IMR-90 (cell line): ENCODE results near the gene SH3TC1. TPM values are rescaled to one million over a fixed set of nuclear protein-coding genes. Genes with fewer than 3 reads are reported as not detected.

Source experiments
- ATAC-seq: fragments of 200-7000 bp; cut with Tn5 transposase; 2 replicates; pipeline ENCODE4 v1.9.1; 2020; ENCODE audit warnings: low read depth, mild to moderate bottlenecking, moderate library complexity
- BruUV-seq: library from RNA; stranded (reverse); fragments of 400-500 nt; replicated peaks from 2 replicates; lab custom pipeline; 2021; lab: Mats Ljungman, UMichigan
- CTCF ChIA-PET: fragments of 300-600 bp; formaldehyde crosslinking; extraction: SDS; loops from one replicate; lab custom pipeline; 2021; ENCODE audit warnings: antibody characterized with exemption; lab: Yijun Ruan, JAX
- POLR2A ChIA-PET: fragments of 300-600 bp; sonication (Branson Sonifier 250); formaldehyde crosslinking; loops from one replicate; lab custom pipeline; 2022; ENCODE audit warnings: antibody characterized with exemption; ENCODE audit not compliant: unreplicated experiment; lab: Charles Lee
- DNase-seq: peaks from one replicate; pipeline ENCODE4 v3.0.0; 2013
- H2AFZ ChIP-seq: replicated peaks from 2 replicates; pipeline ENCODE3; 2013; ENCODE audit warnings: low read length, mild to moderate bottlenecking; ENCODE audit not compliant: poor library complexity
- H2AK5ac ChIP-seq: 2 replicates; pipeline ENCODE4 v1.6.1; 2013; ENCODE audit warnings: low read depth, low read length, inconsistent platforms
- H2AK9ac ChIP-seq: replicated peaks from 2 replicates; pipeline ENCODE3; 2013; ENCODE audit warnings: mild to moderate bottlenecking, low read depth, low read length, moderate library complexity; ENCODE audit not compliant: poor library complexity
- H2BK120ac ChIP-seq: 2 replicates; pipeline ENCODE4 v1.6.1; 2013; ENCODE audit warnings: low read depth, low read length, inconsistent platforms
- H2BK15ac ChIP-seq: 3 replicates; pipeline ENCODE4 v1.6.1; 2013; ENCODE audit warnings: low read depth, low read length, inconsistent platforms
- H2BK20ac ChIP-seq: 2 replicates; pipeline ENCODE4 v1.6.1; 2013; ENCODE audit warnings: low read depth, mild to moderate bottlenecking, inconsistent platforms, low read length, moderate library complexity
- H2BK5ac ChIP-seq: 2 replicates; pipeline ENCODE4 v1.6.1; 2013; ENCODE audit warnings: mild to moderate bottlenecking, low read depth, low read length, inconsistent platforms; ENCODE audit not compliant: poor library complexity, severe bottlenecking
- H3K14ac ChIP-seq: replicated peaks from 2 replicates; pipeline ENCODE4 v1.6.1; 2013; ENCODE audit warnings: low read depth, low read length, inconsistent platforms
- H3K18ac ChIP-seq: 2 replicates; pipeline ENCODE4 v1.6.1; 2013; ENCODE audit warnings: low read depth, low read length, control low read depth
- H3K23ac ChIP-seq: 2 replicates; pipeline ENCODE4 v1.6.1; 2013; ENCODE audit warnings: low read depth, low read length, inconsistent platforms
- H3K27ac ChIP-seq: 2 replicates; pipeline ENCODE4 v1.5.1; 2013; ENCODE audit warnings: mild to moderate bottlenecking, control low read depth, low read length; ENCODE audit not compliant: insufficient read depth
- H3K27me3 ChIP-seq: 2 replicates; pipeline ENCODE4 v1.6.1; 2013; ENCODE audit warnings: low read length; ENCODE audit not compliant: control insufficient read depth, insufficient read depth
- H3K36me3 ChIP-seq: 2 replicates; pipeline ENCODE4 v1.6.1; 2013; ENCODE audit warnings: low read length, mixed read lengths; ENCODE audit not compliant: control insufficient read depth, insufficient read depth
- H3K4ac ChIP-seq: 2 replicates; pipeline ENCODE4 v1.6.1; 2013; ENCODE audit warnings: low read depth, low read length, inconsistent platforms
- H3K4me1 ChIP-seq: 2 replicates; pipeline ENCODE4 v1.6.1; 2013; ENCODE audit warnings: low read length, mixed read lengths; ENCODE audit not compliant: control insufficient read depth, insufficient read depth
- H3K4me2 ChIP-seq: 2 replicates; pipeline ENCODE4 v1.6.1; 2013; ENCODE audit warnings: low read depth, mild to moderate bottlenecking, control low read depth, low read length, moderate library complexity
- H3K4me3 ChIP-seq: 2 replicates; pipeline ENCODE4 v1.5.1; 2013; ENCODE audit warnings: low read depth, mild to moderate bottlenecking, control low read depth, low read length, moderate library complexity; ENCODE audit not compliant: insufficient read depth
- H3K56ac ChIP-seq: 2 replicates; pipeline ENCODE4 v1.6.1; 2013; ENCODE audit warnings: low read length, inconsistent platforms; ENCODE audit not compliant: insufficient read depth; ENCODE audit errors: extremely low read depth
- H3K79me1 ChIP-seq, 2 experiments: 2 replicates each; pipeline ENCODE4 v1.6.1; 2013; ENCODE audit warnings: low read length in 2 of 2, inconsistent platforms in 1 of 2, low read depth in 1 of 2
- H3K9ac ChIP-seq: 2 replicates; pipeline ENCODE4 v1.6.1; 2013; ENCODE audit warnings: low read depth, low read length, control low read depth
- H3K9me1 ChIP-seq: 2 replicates; pipeline ENCODE4 v1.6.1; 2013; ENCODE audit warnings: low read length, inconsistent platforms; ENCODE audit not compliant: insufficient read depth
- H3K9me3 ChIP-seq: 2 replicates; pipeline ENCODE4 v1.6.1; 2013; ENCODE audit warnings: low read length; ENCODE audit not compliant: control insufficient read depth, insufficient read depth
- H4K20me1 ChIP-seq: 2 replicates; pipeline ENCODE4 v1.6.1; 2013; ENCODE audit warnings: low read length, inconsistent platforms; ENCODE audit not compliant: insufficient read depth
- H4K5ac ChIP-seq: 2 replicates; pipeline ENCODE4 v1.6.1; 2013; ENCODE audit warnings: mild to moderate bottlenecking, low read depth, low read length, control low read depth
- H4K8ac ChIP-seq, 2 experiments: 2 replicates each; pipeline ENCODE4 v1.6.1; 2013; ENCODE audit warnings: low read depth in 2 of 2, low read length in 2 of 2, control low read depth in 1 of 2, inconsistent platforms in 1 of 2
- H4K91ac ChIP-seq: 2 replicates; pipeline ENCODE4 v1.6.1; 2013; ENCODE audit warnings: low read depth, low read length, inconsistent platforms; ENCODE audit not compliant: insufficient read depth
- BHLHE40 ChIP-seq: fragments of 150-350 bp; IDR thresholded peaks from 2 replicates; pipeline ENCODE4 v1.6.1; 2016; ENCODE audit warnings: mild to moderate bottlenecking, low read depth, low read length
- CEBPB ChIP-seq: IDR thresholded peaks from 2 replicates; pipeline ENCODE4 v1.6.1; 2012; ENCODE audit warnings: low read depth, low read length, improper control_type of control experiment
- FOS ChIP-seq: fragments of 150-350 bp; IDR thresholded peaks from 2 replicates; pipeline ENCODE4 v1.6.1; 2016; ENCODE audit warnings: low read depth, low read length
- MAFK ChIP-seq: IDR thresholded peaks from 2 replicates; pipeline ENCODE4 v1.6.1; 2012; ENCODE audit warnings: low read depth, low read length, improper control_type of control experiment
- MAZ ChIP-seq: IDR thresholded peaks from 2 replicates; pipeline ENCODE4 v1.6.1; 2012; ENCODE audit warnings: low read depth, mild to moderate bottlenecking, low read length, improper control_type of control experiment, moderate library complexity, borderline replicate concordance
- NFE2L2 ChIP-seq: fragments of 150-350 bp; IDR thresholded peaks from 2 replicates; pipeline ENCODE4 v1.6.1; 2016; ENCODE audit warnings: low read depth, mild to moderate bottlenecking, low read length
- RAD21 ChIP-seq: IDR thresholded peaks from 2 replicates; pipeline ENCODE4 v1.6.1; 2012; ENCODE audit warnings: low read length, improper control_type of control experiment
- RCOR1 ChIP-seq: IDR thresholded peaks from 2 replicates; pipeline ENCODE4 v1.6.1; 2012; ENCODE audit warnings: mild to moderate bottlenecking, low read length, improper control_type of control experiment; ENCODE audit not compliant: insufficient replicate concordance
- RFX5 ChIP-seq: IDR thresholded peaks from 2 replicates; pipeline ENCODE4 v1.8.0; 2012; ENCODE audit warnings: low read depth, mild to moderate bottlenecking, low read length, moderate library complexity
- SMC3 ChIP-seq: fragments of 150-350 bp; IDR thresholded peaks from 2 replicates; pipeline ENCODE4 v1.6.1; 2016; ENCODE audit warnings: low read depth, mild to moderate bottlenecking, antibody characterized with exemption, low read length, moderate library complexity
- WGBS, 2 experiments: methylation state at CpG; one replicate each; pipeline versions ENCODE4 v1.1.5 to v1.1.7; 2013; ENCODE audit warnings: missing lambda C conversion rate in 2 of 2; ENCODE audit not compliant: insufficient read length in 1 of 2; ENCODE audit errors: extremely low coverage in 2 of 2; 5-methylcytosine and 5-hydroxymethylcytosine counted together
- dilution Hi-C: fragments of 300-500 bp; cut with HindIII; formaldehyde crosslinking; loops from one replicate; pipeline ENCODE4 v1.14.3; 2018; ENCODE audit warnings: low sequenced_read_pairs; ENCODE audit not compliant: unreplicated experiment
- in situ Hi-C: fragments of 300-500 bp; cut with MboI; formaldehyde crosslinking; loops from 3 replicates; pipeline ENCODE4 v1.14.3; 2019; ENCODE audit warnings: low sequenced_read_pairs, inconsistent platforms, mixed read lengths
- intact Hi-C: fragments of 100-400 bp; cut with micrococcal nuclease; formaldehyde crosslinking; loops from 2 replicates; pipeline ENCODE4 v1.10.0; 2022
- polyA plus RNA-seq, 3 experiments: library from polyadenylated mRNA; depleted of rRNA; stranded (reverse); fragments of >200 nt; gene quantifications; 2 replicates each; pipeline ENCODE4 v1.2.3, GENCODE V29; 2012; ENCODE audit warnings: low replicate concordance in 1 of 3
- total RNA-seq: library from RNA; depleted of rRNA; stranded (reverse); fragments of >200 nt; gene quantifications from 2 replicates; pipeline ENCODE4 v1.2.3, GENCODE V29; 2012
- TF ChIP-seq, protein P1 (sequence below): fragments of 150-350 bp; IDR thresholded peaks from 2 replicates; pipeline ENCODE4 v1.6.1; 2016; ENCODE audit warnings: low read depth, mild to moderate bottlenecking, low read length, moderate library complexity, borderline replicate concordance
- TF ChIP-seq, protein P2 (sequence below): conservative IDR thresholded peaks from 2 replicates; pipeline ENCODE4 v1.5.1; 2012; ENCODE audit warnings: mild to moderate bottlenecking, low read depth, low read length, improper control_type of control experiment

Gene SH3TC1
- total and polyA plus RNA-seq, 2 of the 4 experiments (the other 2 are of a cell fraction), result 1.6 to 2.2 TPM

DNA sequence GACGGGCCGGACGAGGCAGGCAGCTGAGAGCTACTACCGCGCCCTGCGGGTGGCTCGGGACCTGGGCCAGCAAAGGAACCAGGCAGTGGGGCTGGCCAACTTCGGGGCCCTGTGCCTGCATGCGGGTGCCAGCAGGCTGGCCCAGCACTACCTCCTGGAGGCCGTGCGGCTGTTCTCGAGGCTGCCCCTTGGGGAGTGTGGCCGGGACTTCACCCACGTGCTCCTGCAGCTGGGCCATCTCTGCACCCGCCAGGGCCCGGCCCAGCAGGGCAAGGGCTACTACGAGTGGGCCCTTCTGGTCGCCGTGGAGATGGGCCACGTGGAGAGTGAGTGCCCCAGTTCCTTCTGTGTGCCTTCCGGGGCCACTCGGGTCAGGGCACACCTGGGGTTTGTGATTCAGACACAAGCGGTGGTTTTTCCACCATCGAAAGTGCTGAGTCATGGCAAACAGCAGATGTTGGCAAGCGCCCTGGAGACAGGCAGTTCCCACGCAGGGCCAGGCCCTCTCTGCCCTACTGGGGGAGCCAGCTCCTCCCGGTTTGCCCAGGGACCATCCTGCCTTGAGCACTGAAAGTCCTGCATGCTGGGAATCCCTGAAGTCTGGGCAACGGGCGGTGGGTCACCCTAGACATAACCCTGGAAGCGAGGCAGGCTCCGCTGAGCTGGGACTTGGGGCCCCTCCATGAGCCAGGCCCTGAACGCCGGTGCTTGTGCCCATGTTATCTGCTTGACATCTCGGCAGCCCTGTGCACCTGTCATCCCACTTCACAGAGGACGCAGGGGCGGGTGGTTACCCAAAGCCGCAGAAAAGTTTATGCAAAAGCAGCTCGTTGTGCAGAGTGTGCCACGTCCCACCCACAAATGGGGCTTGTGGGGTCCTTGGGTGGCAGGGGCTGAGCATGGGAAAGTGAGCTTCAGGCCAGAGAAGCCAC, 29.5 kb downstream of the SH3TC1 start (continued):
- TF ChIP-seq, protein P1, sequence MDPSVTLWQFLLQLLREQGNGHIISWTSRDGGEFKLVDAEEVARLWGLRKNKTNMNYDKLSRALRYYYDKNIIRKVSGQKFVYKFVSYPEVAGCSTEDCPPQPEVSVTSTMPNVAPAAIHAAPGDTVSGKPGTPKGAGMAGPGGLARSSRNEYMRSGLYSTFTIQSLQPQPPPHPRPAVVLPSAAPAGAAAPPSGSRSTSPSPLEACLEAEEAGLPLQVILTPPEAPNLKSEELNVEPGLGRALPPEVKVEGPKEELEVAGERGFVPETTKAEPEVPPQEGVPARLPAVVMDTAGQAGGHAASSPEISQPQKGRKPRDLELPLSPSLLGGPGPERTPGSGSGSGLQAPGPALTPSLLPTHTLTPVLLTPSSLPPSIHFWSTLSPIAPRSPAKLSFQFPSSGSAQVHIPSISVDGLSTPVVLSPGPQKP, result no peak

DNA sequence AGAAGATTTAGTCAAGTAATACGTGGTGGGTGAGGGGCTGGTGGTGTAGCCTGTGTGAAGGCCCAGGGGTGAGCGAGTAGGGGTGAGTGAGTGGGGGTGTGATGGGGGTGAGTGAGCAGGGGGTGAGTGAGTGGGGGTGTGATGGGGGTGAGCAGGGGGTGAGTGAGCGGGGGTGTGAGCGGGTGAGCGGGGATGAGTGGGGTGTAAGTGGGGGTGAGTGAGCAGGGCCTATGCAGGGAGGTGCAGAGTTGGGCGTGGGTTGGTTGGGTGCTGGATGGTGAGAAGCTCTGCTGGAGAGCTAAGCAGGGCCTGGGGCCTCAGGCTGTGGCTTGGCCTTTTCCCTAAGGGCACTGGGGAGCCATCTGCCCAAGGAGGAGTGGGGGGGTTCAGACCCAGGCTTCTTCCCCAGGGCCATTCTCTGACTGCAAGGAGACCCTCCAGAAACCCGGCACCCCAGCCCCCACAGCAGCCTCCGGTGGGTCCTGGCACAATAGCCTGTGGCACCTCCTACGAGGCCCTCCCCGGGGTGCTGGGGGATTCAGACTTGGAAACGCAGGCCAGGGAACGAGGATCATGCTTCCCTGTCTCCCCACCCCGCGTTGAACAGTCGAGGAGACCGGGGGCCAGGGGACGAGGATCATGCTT, 30.4 kb downstream of the SH3TC1 start:
- no peaks in the 10 kb centered on the region for H3K9me3 ChIP-seq
- H3K14ac ChIP-seq, result no peak overlapping the region
- ATAC-seq, result no peak
- H2AFZ ChIP-seq, result no peak overlapping the region
- H3K27me3 ChIP-seq, result peaks cover 3% of the 10 kb centered on the region; the same call in 1 of the 2 replicates
- peak overlapping the region; percentile 52; the same call in 1 of the 2 replicates for H2BK120ac ChIP-seq
- H3K36me3 ChIP-seq, result no peaks in the 10 kb centered on the region
- H3K79me1 ChIP-seq, result no peaks in the 10 kb centered on the region
- H3K56ac ChIP-seq, result no peak overlapping the region
- WGBS, 2 experiments, result no CpG with 5 or more reads among the region's 17 CpGs
- H4K20me1 ChIP-seq, result no peaks in the 10 kb centered on the region; the same call in 1 of the 2 replicates
- no peak overlapping the region for H3K4ac ChIP-seq
- H2AK5ac ChIP-seq, result no peak overlapping the region
- no peak overlapping the region for H2BK5ac ChIP-seq
- dilution Hi-C loops, result no loop called here
- H4K5ac ChIP-seq, result no peak overlapping the region
- H3K4me3 ChIP-seq, result no peak overlapping the region
- no peak overlapping the region for H4K91ac ChIP-seq
- no peak overlapping the region for H3K23ac ChIP-seq
- no peak overlapping the region for H2BK15ac ChIP-seq
- no peak overlapping the region for H3K9ac ChIP-seq
- H4K8ac ChIP-seq, result no peak overlapping the region
- no TSS peak for BruUV-seq
- H3K18ac ChIP-seq, result no peak overlapping the region
- H3K4me2 ChIP-seq, result no peak overlapping the region
- no peak overlapping the region for H3K27ac ChIP-seq
- CTCF ChIA-PET, result interaction anchor here (2.8 kb wide), 1 partner anchor 53 kb away, joined by 6 read pairs; no protein-coding TSS in a partner anchor
- 0 out of 2 replicates have a peak, but pooled peaks cover 6% of the 10 kb centered on the region for H3K9me1 ChIP-seq
- H2AK9ac ChIP-seq, result no peak overlapping the region
- DNase-seq, result no peak
- H3K4me1 ChIP-seq, result peaks cover 7% of the 10 kb centered on the region
- no peak overlapping the region for H2BK20ac ChIP-seq
- intact Hi-C loops, result no loop called here
- POLR2A ChIA-PET, result no interaction called here
- in situ Hi-C loops, result no loop called here
- TF ChIP-seq RAD21 (no peak), SMC3 (no peak), FOS (no peak), RFX5 (no peak), RCOR1 (no peak), CEBPB (no peak), BHLHE40 (no peak), MAZ (no peak), NFE2L2 (no peak), MAFK (no peak)
- TF ChIP-seq, protein P2, sequence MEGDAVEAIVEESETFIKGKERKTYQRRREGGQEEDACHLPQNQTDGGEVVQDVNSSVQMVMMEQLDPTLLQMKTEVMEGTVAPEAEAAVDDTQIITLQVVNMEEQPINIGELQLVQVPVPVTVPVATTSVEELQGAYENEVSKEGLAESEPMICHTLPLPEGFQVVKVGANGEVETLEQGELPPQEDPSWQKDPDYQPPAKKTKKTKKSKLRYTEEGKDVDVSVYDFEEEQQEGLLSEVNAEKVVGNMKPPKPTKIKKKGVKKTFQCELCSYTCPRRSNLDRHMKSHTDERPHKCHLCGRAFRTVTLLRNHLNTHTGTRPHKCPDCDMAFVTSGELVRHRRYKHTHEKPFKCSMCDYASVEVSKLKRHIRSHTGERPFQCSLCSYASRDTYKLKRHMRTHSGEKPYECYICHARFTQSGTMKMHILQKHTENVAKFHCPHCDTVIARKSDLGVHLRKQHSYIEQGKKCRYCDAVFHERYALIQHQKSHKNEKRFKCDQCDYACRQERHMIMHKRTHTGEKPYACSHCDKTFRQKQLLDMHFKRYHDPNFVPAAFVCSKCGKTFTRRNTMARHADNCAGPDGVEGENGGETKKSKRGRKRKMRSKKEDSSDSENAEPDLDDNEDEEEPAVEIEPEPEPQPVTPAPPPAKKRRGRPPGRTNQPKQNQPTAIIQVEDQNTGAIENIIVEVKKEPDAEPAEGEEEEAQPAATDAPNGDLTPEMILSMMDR, result no peak
